T-helper 1 cell treated with Interleukin-12 subunit alpha and Interleukin-12 subunit beta and Interleukin-4 antibody, amounts not matched to agents 30 ng/mL and 1 ng/mL, for 36 hours (primary cell): Measurements from ENCODE around the gene TNF. TPM values are rescaled to one million over a fixed set of nuclear protein-coding genes. Genes with fewer than 3 reads are reported as not detected.

ENCODE experiments used
- intact Hi-C: fragments of 100-400 bp; cut with micrococcal nuclease; formaldehyde crosslinking; loops from one replicate; pipeline ENCODE4 v1.15.1; 2024
- total RNA-seq: library from RNA; stranded (reverse); gene quantifications from 2 replicates; pipeline ENCODE4 v1.2.3, GENCODE V29; 2022

The TNF gene
- total RNA-seq, 1 donor from 2014 or later, result 172 TPM

- intact Hi-C loops, result loop anchor here (5.0 kb wide), 1 partner anchor 1294 kb away; the partner anchor contains the start of gene TAP2
Measured at GRCh38 chr6:31543639-31544038, 31.7 kb upstream of the TNF start.

- intact Hi-C loops, result loop anchor here (5.0 kb wide), 3 partner anchors 633 to 1293 kb away; partner anchors contain the start of genes AGPAT1, RNF5 and TAP2
Measured at GRCh38 chr6:31544676-31545075, 30.7 kb upstream of the TNF start.

- intact Hi-C loops, result loop anchor here (5.0 kb wide), 2 partner anchors 632 to 652 kb away; partner anchors contain the start of genes AGPAT1 and RNF5
Measured at GRCh38 chr6:31545291-31545690, 30.1 kb upstream of the TNF start.

DNA sequence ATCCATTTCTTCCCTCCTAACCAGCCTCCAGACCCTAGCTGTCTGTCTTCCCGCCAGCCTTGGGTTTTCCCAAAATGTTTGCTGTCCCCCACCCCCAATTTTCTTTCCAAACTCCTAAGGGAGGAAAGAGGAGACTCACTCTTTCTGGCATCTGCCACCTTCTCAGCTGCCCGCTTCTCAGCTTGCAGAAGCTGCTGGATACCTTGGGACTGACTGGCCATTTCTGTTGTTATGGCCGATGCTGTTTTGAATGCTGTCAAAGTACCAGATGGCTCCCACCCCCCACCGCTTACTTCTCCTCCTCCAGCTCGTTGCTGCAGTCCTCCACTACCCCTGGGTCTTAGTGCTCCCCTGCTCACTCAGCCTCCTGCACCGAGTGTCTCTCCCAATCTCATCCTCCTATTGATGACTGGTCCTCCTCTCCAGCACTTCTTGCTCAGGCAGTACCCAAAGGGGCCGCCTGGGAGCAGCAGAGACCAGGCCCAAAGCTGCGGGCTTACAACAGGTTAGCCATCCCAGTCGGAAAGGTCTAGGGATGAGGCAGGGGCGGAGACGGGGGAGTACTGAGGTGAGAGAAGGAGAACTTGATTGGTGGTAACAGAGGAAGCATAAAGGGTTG, 28.9 kb upstream of the TNF start, which contains the start of gene ATP6V1G2:
Gene ATP6V1G2 (minus strand): TSS at position 270 of the 619 bp plus-strand sequence. CDS start 49 bp downstream, at position 221.
- intact Hi-C loops, result loop anchor here (1.0 to 5.0 kb wide), 7 partner anchors 52 to 826 kb away; partner anchors contain the start of genes AGPAT1, CLIC1, RNF5 and TUBB

DNA sequence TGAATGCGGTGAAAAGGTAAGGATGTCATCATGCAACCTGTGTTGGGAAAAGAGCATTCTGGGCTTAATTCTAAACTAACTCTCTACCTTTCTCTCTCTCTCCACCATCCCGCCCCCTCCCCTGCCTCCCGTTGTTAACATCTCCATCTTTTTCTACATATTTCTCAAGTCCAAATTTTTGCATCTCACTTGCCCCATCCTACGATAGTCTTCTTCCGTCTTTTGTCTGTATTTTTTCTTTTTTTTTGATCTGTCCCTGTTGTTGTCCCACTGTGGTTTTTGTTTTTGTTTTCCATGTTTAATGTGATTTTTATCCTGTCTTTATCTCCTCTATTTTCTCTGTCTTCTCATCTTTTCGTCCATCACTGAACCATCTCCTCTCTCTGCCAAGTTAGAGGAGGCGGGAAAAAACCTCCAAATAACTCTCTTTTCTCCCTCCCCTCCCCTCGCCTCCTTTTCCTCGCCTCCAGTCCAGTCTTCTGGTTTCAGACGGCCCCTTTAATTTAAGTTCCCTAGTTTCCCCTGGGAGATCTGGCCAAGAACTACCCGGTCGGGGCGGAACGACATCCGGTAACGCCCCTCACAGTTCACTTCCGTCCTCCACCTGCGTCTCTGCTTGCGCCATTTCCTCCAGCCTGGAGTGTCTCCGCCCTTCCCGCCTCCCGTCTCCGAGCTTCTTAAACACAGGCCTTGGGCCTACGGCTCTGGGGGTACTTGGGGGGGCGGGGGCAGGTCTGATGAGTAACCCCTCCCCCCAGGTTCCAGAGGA, 28.2 kb upstream of the TNF start, which contains the start of gene NFKBIL1:
Gene NFKBIL1 (plus strand): TSS at position 651 of the 769 bp plus-strand sequence. CDS start 87 bp downstream, at position 738.
- intact Hi-C loops, result loop anchor here (1.0 to 5.0 kb wide), 18 partner anchors 12 to 826 kb away; partner anchors contain the start of genes ABHD16A, AGPAT1, BAG6 and CLIC1

- intact Hi-C loops, result loop anchor here (1.0 to 5.0 kb wide), 15 partner anchors 11 to 827 kb away; partner anchors contain the start of genes ABHD16A, AGPAT1, BAG6 and CLIC1
Measured at GRCh38 chr6:31547727-31548543, 27.4 kb upstream of the TNF start.

DNA sequence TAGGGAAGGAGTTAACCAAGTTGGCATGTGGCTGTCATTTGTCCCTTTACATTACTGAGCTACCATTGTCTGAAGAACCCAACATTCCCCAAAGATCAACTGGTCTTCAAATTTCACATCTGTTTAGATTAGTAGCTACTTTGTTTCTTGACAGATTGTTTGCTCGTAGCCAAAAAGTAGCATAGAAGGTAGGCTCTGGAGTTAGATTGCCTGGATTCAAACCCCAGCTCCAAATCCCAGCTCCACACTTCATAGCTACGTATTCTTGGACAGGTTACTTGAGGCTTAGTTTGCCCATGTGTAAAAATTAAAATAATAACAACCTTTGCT, 26.9 kb upstream of the TNF start:
- intact Hi-C loops, result loop anchor here (5.0 kb wide), 2 partner anchors 629 to 649 kb away; partner anchors contain the start of genes AGPAT1 and RNF5

GRCh38 chr6:31551371-31551770, 24.0 kb upstream of the TNF start:
- intact Hi-C loops, result loop anchor here (1.0 kb wide), 2 partner anchors 29 to 47 kb away; no protein-coding TSS in a partner anchor

DNA sequence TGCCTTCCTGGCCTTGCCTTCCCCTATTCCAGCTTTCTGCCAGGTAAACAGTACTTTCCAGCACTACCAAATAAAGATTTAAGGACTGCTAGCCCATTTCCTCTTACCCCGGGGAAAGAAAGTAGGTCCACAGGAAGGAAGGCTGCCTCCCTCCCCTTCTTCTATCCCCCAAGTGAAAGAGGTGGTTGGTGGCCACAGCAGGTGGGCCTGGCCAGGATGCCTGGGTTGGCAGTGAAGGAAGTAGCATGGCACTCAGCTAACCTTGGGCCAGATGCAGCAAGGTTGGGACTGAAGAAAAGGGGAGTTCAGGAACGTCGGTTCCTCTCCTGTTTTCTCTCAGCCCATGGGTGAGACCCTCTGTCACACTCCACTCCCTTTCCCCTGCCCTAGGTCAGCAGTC, 19.1 kb upstream of the TNF start:
- intact Hi-C loops, result no loop called here

GRCh38 chr6:31557443-31558317, 17.7 kb upstream of the TNF start:
- intact Hi-C loops, result no loop called here

- intact Hi-C loops, result no loop called here
Measured at GRCh38 chr6:31558318-31558625, 17.1 kb upstream of the TNF start.

DNA sequence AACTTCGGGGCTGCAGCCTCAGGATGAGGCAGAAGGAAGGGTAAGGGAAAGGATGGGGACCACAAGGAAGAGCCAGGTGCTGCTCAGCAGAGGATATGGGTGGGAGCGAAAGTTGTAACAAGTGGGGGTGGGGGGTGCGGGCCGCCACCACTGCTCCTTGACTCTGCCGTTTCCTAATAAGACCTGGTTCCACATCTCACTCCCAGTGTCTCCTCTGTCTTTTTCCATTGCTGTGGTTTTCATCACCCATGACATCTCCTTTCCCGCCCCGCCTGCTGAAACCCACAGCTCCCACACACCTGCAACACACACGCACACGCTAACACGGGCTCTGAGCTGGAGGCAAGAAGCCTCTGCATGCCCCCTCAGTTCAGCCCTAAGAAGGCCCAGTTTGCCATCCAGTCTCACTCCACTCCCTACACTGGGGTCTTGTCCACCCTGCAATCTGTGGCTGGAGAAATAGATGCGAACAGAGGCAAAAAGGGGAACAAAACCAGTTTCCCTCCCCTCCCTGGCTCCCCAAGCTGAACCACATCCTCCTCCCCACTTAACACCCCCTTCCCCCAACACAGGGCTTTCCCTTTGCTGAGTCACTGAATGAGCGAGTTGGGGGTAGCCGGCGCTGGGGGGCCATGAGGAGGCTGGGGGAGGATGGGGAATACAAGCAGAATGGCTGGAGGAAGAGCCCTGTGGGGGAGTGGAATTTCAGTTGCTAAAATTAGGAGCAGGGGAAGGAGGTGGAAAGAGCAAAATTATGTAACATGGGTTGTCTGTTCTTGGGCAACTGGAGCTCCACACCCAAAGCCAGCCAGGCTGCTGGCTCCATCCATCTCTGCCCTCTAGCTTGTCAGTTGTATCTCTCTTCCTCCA, 16.5 kb upstream of the TNF start:
- intact Hi-C loops, result loop anchor here (1.0 kb wide), 1 partner anchor 12 kb away; the partner anchor contains the start of gene NFKBIL1

DNA sequence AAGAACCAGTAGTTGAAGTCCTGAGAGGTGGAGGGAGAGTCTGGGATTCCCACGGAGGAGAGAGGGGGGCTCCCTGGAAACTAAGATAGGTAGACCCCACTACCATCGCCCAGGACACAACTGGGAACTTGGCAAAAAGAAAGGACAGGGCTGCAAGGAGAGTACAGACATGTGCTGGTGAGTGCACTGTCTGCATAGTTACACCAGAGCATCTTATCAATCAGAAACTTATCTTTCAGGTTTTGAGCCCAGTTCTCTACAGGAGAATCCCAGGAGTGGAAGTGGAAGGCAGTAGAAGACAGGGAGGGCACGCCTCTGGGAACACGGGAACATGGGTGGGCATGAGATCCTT, 15.8 kb upstream of the TNF start:
- intact Hi-C loops, result loop anchor here (1.0 kb wide), 1 partner anchor 12 kb away; the partner anchor contains the start of gene NFKBIL1

DNA sequence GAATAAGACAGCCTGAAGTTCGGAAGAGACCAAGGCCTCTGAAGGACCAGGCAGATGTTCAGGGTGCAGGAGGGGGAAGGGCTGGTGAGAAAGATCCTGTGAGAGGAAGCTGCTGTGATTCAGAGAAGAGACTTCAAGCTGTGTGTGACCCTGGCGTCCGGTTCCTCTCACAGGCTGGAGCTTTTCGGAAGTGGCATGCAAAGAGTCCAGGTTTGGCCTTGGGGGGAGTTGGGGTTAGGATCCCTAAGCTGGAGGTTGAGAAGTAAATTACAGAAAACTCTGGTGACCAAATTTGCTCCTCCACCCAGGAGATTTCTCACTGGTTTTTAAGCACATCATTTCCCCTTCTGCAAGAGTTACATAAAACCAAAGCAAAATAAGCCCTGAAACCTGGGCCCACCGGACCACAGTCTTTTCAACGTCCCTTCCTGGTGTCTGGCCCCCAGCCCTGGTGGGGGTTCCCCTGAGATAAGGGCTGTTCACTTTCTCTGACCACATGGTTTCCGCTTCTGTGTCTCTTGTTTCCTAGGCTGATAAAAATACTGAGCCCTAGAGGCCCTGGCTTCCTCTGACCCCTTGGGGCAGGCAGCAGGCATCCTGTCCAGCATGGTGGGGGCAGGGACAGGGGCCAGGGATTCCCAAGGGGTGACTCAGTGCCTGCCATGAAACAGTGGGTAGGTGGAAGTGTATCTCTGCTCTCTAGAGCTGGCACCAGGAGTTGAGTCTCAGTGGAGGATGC, 15.2 kb upstream of the TNF start:
- intact Hi-C loops, result loop anchor here (1.0 kb wide), 3 partner anchors 8 to 13 kb away; partner anchors contain the start of genes LTA and NFKBIL1

- intact Hi-C loops, result loop anchor here (1.0 kb wide), 2 partner anchors 8 to 12 kb away; partner anchors contain the start of gene LTA
Measured at GRCh38 chr6:31560697-31561058, 14.7 kb upstream of the TNF start.

GRCh38 chr6:31567531-31568370, 7.6 kb upstream of the TNF start:
- intact Hi-C loops, result loop anchor here (1.0 to 2.0 kb wide), 8 partner anchors 7 to 757 kb away; partner anchors contain the start of genes LTB, NCR3, NFKBIL1 and PRRC2A

DNA sequence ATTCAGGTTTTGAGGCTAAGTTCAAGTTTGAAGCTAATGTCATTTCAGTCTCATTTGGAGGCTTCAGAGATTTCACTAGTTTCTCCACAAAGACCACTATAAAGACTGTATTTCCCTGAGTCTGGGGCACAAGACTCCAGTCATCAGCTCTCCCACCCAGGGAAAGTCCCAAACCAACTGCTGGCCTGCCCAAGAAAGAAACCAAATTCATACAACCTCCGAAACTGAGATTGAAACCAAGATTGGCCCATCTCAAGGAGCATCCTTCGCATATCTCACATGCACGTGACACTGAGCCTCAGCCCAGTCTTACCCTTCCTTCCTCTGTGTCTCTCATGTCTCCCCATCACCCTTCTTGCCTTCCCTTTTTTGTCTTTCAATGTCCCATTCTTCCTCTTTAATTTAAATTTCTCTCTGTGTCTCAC, 6.8 kb upstream of the TNF start:
- intact Hi-C loops, result loop anchor here (1.0 to 2.0 kb wide), 8 partner anchors 8 to 758 kb away; partner anchors contain the start of genes LTB, NCR3, NFKBIL1 and PRRC2A
